GM21515 (cell line): ENCODE results near the gene KLF9.

Source experiments
- ATAC-seq: cut with Tn5 transposase; IDR thresholded peaks from one replicate; pipeline ENCODE4 v1.9.1; 2021; ENCODE audit not compliant: unreplicated experiment

The KLF9 gene

DNA sequence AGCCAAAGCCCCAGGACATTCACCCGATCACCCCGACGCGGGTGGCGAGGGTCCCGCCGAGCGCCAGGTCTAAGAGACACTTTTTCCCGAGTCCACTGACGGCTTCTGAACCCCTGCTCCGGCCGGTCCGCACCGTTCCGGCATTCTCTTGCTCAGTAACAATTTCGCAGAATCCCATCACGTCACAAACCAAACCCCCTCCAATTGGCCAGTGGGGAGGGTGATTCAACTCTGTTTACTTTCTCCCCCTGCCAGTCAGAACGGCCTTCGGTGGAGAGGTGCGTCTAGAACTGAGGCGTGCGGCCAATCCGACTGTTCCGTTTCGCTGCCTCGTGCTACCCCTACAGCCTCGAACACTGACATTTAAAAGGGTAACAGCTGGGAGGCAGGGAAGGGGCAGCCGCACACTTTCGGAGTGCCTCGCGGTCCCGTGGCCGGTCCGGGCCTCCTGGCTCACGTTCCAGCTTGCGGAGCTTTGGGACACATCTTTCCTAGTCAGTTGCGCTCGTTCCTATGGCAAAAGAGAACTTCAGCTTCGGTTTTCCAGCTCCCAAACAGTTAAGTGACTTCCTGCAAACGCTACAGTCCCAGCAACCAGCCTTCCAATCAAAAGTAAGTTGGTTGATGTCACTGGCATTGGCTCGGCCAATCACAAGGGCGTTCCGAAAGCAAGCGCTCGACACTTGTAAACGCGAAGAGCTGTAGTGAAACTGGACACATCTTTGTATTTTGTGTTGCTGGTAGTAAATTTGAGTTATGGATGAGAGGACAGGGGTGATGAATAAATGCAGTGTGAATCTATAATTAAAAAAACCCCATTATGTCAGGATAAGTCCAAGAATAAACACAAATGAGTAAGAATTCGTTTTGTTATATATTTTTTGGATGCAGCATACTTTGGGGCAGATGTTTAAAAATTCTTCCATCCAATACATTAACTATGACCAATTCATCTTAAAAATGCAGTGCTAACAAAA is at the start of gene KLF9:
Gene KLF9 (minus strand): TSS at position 859 of the 977 bp plus-strand sequence. CDS start 1,294 bp downstream, outside the sequence.
- ATAC-seq: peak; percentile 68

GRCh38 chr9:70463877-70464276 is 49.4 kb upstream of the KLF9 start:
- ATAC-seq: no peak

- ATAC-seq: no peak
Measured at GRCh38 chr9:70462300-70462699, 47.8 kb upstream of the KLF9 start.

DNA sequence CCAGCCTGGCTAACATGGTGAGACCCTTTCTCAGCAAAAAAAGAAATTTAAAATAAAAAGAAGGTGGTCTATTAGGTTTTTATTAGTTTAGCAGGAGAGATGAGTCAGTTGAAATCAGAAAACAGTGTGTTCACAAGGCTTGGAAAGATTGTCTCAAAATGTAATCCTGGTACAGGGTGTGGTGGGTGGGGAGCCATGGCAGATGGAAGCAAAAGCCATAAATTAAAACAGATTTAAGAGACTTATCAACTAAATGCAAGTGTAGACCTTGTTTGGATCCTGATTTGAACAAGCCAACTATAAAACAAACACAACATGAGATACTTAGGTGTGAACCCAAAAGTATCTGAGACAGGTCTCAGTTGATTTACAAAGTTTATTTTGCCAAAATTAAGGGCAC is 42.8 kb upstream of the KLF9 start:
- ATAC-seq: no peak

GRCh38 chr9:70455993-70456704 is 41.7 kb upstream of the KLF9 start:
- ATAC-seq: no peak

DNA sequence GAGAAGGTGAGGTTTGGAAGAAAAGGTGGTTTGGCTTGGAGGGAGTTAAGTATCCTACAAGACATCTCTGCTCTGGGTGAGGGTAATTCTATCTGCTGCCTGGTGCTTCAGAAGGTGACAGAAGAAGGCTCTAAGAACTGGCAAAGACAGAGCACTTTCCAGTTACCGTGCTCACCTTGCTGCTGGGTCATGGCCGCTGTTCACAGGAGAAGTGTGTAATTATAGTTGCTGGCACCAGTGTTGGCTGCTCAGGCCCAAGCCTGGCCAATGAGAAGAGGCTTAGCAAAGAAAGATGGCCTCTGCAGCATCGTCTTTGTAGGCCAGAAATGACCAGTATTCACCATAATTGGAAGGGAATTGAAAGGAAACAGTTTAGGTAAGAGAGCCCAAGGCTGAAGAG is 37.9 kb upstream of the KLF9 start:
- ATAC-seq: no peak

GRCh38 chr9:70451765-70452164 is 37.3 kb upstream of the KLF9 start:
- no peak for ATAC-seq

GRCh38 chr9:70450738-70451137 is 36.3 kb upstream of the KLF9 start:
- no peak for ATAC-seq

- no peak for ATAC-seq
Measured at GRCh38 chr9:70449461-70449860, 35.0 kb upstream of the KLF9 start.

DNA sequence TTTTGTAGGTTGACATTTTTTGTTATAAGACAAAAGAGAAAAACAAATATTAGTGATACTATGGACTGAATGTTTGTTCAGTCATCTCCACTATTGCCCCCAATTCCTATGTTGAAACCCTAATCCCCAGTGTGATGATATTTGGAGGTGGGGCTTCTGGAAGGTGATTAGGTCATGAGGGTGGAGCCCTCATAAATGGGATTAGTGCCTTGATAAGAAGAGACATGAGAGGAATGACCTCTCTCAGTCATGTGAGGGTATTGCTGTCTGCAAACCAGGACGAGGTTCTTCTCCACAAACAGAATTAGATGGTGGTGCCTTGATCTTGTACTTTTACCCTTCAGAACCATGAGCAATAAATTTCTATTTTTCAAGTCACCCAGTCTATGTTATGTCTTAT is 34.5 kb upstream of the KLF9 start:
- ATAC-seq: no peak

DNA sequence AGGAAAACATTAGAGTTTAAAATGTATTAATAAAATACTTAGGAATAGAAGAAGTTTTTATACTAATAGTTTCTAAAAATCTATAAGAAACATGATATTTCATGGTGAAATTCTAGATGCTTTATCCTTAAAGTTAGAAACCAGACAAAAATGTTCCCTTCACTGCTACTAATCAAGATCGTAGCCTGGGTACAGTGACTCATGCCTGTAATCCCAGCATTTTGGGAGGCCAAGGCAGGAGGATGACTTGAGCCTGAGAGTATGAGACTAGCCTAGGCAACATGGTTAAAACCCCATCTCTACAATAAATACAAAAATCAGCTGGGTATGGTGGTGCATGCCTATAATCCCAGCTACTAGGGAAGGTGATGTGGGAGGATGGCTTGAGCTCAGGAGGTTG is 30.4 kb upstream of the KLF9 start:
- ATAC-seq: no peak

DNA sequence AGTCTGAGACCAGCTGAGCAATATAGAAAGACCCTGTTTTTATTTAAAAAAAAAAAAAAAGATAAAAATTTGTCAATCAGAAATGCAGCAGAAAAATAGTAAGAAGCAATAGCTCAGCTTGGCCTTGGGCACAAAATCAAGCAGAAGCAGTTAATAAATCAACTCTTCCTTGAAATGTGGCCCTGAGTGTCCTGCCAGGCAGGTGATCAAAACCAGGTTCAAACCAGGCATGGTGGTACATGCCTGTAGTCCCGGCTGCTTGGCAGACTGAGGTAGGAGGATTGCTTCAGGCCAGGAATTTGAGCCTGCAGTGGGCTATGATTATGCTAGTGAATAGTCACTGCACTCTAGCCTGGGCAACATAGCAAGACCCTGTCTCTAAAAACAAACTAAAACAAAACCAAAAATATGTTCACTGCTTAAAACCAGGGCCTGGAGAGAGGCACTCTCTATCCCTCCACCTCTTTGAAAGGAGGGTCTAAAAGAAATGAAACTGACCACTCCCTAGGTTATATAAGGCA is 27.9 kb upstream of the KLF9 start:
- ATAC-seq: no peak

- no peak for ATAC-seq
Measured at GRCh38 chr9:70441622-70442021, 27.2 kb upstream of the KLF9 start.

DNA sequence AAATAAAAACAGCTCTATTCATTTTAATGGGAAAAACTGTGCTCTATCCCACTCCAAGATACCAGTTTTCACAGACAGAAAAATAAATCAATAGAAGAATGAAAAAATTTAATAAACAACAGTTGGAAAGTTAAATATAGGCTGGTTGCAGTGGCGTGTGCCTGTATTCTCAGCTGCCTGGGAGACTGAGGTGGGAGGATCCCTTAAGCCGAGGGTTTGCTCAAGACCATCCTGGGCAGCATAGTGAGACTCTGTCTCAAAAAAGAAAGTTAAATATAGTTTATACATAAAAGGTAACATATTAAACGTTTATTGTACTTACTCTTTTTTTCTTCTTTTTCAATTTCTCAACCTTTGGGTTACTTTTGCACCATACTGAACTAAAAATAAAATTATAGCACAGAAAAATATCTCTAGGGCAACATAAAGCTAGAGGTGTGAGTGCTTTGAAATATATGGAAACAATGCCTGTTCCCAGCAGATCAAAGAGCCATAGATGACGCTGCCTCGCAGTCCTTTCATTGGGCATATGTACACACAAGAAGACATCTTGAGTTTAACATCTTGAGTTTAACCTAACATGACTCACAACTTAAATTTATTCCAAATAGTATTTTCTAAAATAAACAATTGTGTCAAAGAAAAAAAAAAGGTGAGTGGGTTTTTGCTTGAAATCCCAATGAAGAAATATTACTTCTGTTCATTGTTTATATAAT is 25.7 kb upstream of the KLF9 start:
- no peak for ATAC-seq

- no peak for ATAC-seq
Measured at GRCh38 chr9:70438341-70438928, 24.0 kb upstream of the KLF9 start.

DNA sequence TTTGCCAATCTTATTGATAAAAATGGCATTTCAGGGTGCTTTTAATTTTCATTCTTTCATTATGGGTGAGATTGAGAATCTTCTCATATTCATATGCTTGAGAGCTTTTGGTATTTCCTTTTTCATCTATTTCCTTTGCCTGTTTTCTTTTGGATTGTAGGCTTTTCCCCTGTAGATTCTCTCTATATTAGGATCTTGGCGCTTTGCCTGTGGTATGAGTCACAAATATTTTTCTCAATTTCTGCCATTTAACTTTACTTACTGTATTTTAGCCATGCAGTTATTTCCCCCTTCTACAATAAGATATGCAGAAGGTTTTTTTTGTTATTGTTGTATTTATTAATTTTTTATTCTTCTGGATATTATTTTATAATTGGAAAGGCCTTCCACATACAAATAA is 21.5 kb upstream of the KLF9 start:
- no peak for ATAC-seq

DNA sequence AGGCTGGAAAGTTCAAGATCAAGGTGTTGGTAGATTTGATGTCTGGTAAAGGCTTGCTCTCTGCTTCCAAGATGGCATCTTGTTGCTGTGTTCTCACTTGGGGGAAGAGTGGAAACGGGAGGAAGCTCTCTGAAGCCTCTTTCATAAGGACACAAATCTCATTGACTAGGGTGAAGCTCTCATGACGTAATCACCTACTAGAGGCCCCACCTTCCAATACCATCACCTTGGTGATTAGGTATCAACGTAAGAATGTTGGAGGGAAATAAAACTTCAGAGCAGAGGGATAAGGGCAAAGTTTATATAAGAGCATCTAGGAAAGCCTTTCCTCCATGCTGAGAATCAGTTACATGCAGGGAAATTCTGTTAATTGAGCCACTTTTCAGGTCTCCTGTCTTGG is 15.4 kb upstream of the KLF9 start:
- no peak for ATAC-seq

GRCh38 chr9:70428781-70429180 is 14.3 kb upstream of the KLF9 start:
- no peak for ATAC-seq

DNA sequence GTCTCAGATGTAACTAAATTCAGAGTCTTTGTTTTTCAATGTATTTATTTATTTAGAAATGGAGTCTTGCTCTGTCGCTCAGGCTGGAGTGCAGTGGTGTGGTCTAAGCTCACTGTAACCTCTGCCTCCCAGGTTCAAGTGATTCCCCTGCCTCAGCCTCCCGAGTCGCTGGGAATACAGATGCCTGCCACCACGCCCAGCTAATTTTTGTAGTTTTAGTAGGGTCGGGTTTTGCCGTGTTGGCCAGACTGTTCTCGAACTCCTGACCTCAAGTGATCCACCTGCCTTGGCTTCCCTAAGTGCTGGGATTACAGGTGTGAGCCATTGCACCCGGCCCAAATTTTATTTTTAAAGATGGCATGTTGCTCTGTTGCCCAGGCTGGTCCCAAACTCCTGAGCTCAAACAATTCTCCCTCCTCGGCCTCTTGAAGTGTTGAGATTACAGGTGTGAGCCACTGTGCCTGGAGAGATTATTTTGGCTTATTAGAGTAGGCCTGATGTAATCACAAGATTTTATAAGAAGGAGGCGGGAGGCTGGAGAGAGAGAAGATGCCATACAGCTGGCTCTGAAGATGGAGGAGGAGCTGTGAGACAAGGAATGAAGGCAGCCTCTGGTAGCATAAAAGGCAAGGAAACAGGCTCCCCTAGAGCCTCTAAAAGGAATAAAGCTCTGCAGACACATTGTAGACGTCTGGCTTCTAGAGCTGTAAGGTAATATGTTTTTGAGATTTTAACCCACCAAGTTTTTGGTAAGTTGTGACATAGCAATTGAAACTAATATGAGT is 12.9 kb upstream of the KLF9 start:
- no peak for ATAC-seq

DNA sequence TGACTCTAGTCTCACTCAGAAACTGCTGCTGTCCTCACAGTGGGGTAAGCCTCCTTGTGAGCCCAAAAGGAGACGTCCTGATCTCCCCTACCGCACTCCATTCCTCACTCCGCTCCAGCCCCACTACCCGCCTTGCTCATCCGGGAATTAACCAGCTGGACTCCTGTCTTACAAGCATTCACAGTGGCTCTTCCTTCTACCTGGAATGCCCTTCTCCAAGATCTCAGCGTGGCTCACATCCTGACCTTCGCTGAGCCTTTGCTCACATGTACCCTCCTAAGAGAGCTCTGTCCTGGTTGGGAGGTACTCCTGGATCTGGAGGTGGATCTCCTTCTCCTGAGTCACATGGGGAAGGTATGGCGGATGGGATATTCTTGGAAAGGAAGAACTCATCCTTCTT is 10.7 kb upstream of the KLF9 start:
- no peak for ATAC-seq
